ENCODE results near the gene PRKG1. TPM values are rescaled to one million over a fixed set of nuclear protein-coding genes. Genes with fewer than 3 reads are reported as not detected.

The PRKG1 gene
- polyA plus RNA-seq, 2 donors: 0.84 to 0.87 TPM

DNA sequence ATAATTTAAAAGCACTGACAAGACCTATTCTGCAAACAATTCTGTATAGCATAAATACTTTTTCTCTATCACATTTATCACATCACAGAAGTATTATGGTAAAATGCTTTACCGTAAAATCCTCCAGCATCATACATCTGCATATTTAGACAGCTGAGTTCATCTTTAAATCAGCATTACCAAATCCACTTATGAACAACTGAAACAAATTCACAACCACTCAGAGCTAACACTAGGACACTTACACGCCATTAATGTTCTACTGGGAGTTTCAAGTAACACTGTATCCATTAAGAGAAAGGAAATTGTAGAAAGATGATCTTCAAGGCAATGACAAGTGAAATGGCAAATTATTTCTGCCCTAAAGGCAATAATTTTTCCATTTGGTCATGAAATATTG is 1134.1 kb downstream of the PRKG1 start:
- H3K27me3 ChIP-seq (ENCODE audit: control insufficient read depth in 1 of 2, insufficient read depth in 2 of 2, low read length in 2 of 2): no peaks in the 10 kb centered on the region
- H3K4me1 ChIP-seq (ENCODE audit: control insufficient read depth in 2 of 2, insufficient read depth in 2 of 2, low read length in 1 of 2): no peaks in the 10 kb centered on the region
- H3K4me3 ChIP-seq (ENCODE audit: low read depth in 1 of 2, low read length in 2 of 2): no peak overlapping the region
- H3K36me3 ChIP-seq (ENCODE audit: control insufficient read depth in 2 of 2, insufficient read depth in 2 of 2, low read length in 1 of 2): no peaks in the 10 kb centered on the region
- no peaks in the 10 kb centered on the region for H3K9me3 ChIP-seq (ENCODE audit: control insufficient read depth in 2 of 2, insufficient read depth in 1 of 2, low read depth in 1 of 2, low read length in 1 of 2)
- no peak overlapping the region for H3K27ac ChIP-seq (ENCODE audit: low read depth in 2 of 2, low read length in 1 of 2)
- 87 to 92% methylated on average over 2 of the region's 2 CpGs for WGBS, 2 donors

DNA sequence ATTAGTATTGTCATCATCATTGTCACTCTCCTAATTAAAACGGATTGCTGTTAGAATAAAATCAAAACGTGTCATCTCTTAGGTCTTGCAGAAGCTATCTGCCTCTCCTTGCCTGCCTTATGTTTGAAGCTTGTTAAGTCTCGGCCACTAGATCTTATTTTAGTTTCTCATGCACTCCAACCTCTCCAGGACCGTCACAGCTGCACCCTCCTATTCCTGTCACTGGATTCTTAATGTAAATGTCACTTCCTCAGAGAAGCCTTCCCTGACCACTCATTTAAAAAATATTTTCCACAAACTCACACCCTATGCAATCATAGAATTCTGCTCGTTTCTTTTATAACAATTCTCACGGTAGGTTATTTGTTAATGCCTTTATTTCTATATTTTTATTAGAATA is 1135.9 kb downstream of the PRKG1 start:
- H3K27me3 ChIP-seq (ENCODE audit: control insufficient read depth in 1 of 2, insufficient read depth in 2 of 2, low read length in 2 of 2): no peaks in the 10 kb centered on the region

DNA sequence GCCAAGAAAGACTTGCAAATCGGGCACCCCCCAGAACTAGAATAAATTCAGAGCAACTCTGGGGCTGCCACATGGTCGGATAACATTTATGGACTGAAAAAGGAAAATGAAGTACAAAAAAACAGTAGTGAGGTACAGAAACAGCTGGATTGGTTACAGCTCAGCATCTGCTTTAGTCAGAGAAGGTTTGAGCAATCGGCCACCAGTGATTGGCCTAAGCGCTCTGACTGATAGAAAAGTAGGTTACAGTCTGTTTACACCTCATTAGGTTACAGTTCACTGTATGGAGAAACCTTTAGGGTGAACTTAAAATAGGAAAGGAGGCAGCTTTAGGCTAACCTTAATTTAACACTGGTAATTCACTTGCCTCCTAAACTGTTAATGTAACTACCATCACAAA is 1137.8 kb downstream of the PRKG1 start:
- Histone ChIP-seq H3K9me3 (ENCODE audit: control insufficient read depth in 2 of 2, insufficient read depth in 1 of 2, low read depth in 1 of 2, low read length in 1 of 2) (no peaks in the 10 kb centered on the region), H3K27ac (ENCODE audit: low read depth in 2 of 2, low read length in 1 of 2) (no peak overlapping the region), H3K36me3 (ENCODE audit: control insufficient read depth in 2 of 2, insufficient read depth in 2 of 2, low read length in 1 of 2) (no peaks in the 10 kb centered on the region), H3K4me3 (ENCODE audit: low read depth in 1 of 2, low read length in 2 of 2) (no peak overlapping the region), H3K4me1 (ENCODE audit: control insufficient read depth in 2 of 2, insufficient read depth in 2 of 2, low read length in 1 of 2) (no peaks in the 10 kb centered on the region), H3K27me3 (ENCODE audit: control insufficient read depth in 1 of 2, insufficient read depth in 2 of 2, low read length in 2 of 2) (no peaks in the 10 kb centered on the region)
- 69 to 83% methylated on average over 4 of the region's 4 CpGs for WGBS, 2 donors

More for the DNA sequence above, 1135.9 kb downstream of the PRKG1 start:
- H3K9me3 ChIP-seq (ENCODE audit: control insufficient read depth in 2 of 2, insufficient read depth in 1 of 2, low read depth in 1 of 2, low read length in 1 of 2): no peaks in the 10 kb centered on the region
- no peaks in the 10 kb centered on the region for H3K36me3 ChIP-seq (ENCODE audit: control insufficient read depth in 2 of 2, insufficient read depth in 2 of 2, low read length in 1 of 2)
- no peak overlapping the region for H3K27ac ChIP-seq (ENCODE audit: low read depth in 2 of 2, low read length in 1 of 2)
- H3K4me3 ChIP-seq (ENCODE audit: low read depth in 1 of 2, low read length in 2 of 2): no peak overlapping the region
- 77 to 84% methylated on average over 6 of the region's 6 CpGs for WGBS, 2 donors
- no peaks in the 10 kb centered on the region for H3K4me1 ChIP-seq (ENCODE audit: control insufficient read depth in 2 of 2, insufficient read depth in 2 of 2, low read length in 1 of 2)

DNA sequence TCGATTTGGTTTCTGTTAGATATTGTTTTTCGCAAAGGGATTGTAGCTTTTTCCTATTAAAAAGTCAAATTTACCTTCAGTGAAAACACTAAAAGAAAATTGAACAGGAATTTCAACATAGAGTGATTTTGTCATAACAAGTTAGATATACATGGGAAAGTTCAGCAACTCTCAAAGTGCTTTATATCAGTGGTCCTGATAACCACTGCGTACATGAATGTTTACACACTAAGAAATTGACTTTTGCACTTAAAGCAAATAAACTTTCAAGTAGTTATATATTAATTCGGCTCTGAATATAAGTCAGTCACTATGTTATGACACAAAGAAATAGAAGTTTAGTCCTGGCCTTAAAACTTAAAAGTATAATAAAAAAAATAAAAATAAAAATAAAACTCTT is 1138.5 kb downstream of the PRKG1 start:
- Histone ChIP-seq H3K9me3 (ENCODE audit: control insufficient read depth in 2 of 2, insufficient read depth in 1 of 2, low read depth in 1 of 2, low read length in 1 of 2) (no peaks in the 10 kb centered on the region), H3K27ac (ENCODE audit: low read depth in 2 of 2, low read length in 1 of 2) (no peak overlapping the region), H3K4me1 (ENCODE audit: control insufficient read depth in 2 of 2, insufficient read depth in 2 of 2, low read length in 1 of 2) (no peaks in the 10 kb centered on the region), H3K36me3 (ENCODE audit: control insufficient read depth in 2 of 2, insufficient read depth in 2 of 2, low read length in 1 of 2) (no peaks in the 10 kb centered on the region), H3K27me3 (ENCODE audit: control insufficient read depth in 1 of 2, insufficient read depth in 2 of 2, low read length in 2 of 2) (no peaks in the 10 kb centered on the region), H3K4me3 (ENCODE audit: low read depth in 1 of 2, low read length in 2 of 2) (no peak overlapping the region)
- WGBS, 2 donors: 59 to 81% methylated on average over 4 of the region's 4 CpGs

- H3K27ac ChIP-seq (ENCODE audit: low read depth in 2 of 2, low read length in 1 of 2): no peak overlapping the region
- H3K9me3 ChIP-seq (ENCODE audit: control insufficient read depth in 2 of 2, insufficient read depth in 1 of 2, low read depth in 1 of 2, low read length in 1 of 2): no peaks in the 10 kb centered on the region
- WGBS, 2 donors: 55 to 56% methylated on average over 3 of the region's 3 CpGs
- H3K4me1 ChIP-seq (ENCODE audit: control insufficient read depth in 2 of 2, insufficient read depth in 2 of 2, low read length in 1 of 2): no peaks in the 10 kb centered on the region
- no peaks in the 10 kb centered on the region for H3K36me3 ChIP-seq (ENCODE audit: control insufficient read depth in 2 of 2, insufficient read depth in 2 of 2, low read length in 1 of 2)
- H3K27me3 ChIP-seq (ENCODE audit: control insufficient read depth in 1 of 2, insufficient read depth in 2 of 2, low read length in 2 of 2): no peaks in the 10 kb centered on the region
- H3K4me3 ChIP-seq (ENCODE audit: low read depth in 1 of 2, low read length in 2 of 2): no peak overlapping the region
Measured at GRCh38 chr10:52213321-52213752, 1139.0 kb downstream of the PRKG1 start.

GRCh38 chr10:52215745-52216361 is 1141.6 kb downstream of the PRKG1 start:
- H3K9me3 ChIP-seq (ENCODE audit: control insufficient read depth in 2 of 2, insufficient read depth in 1 of 2, low read depth in 1 of 2, low read length in 1 of 2): no peaks in the 10 kb centered on the region
- H3K27me3 ChIP-seq (ENCODE audit: control insufficient read depth in 1 of 2, insufficient read depth in 2 of 2, low read length in 2 of 2): no peaks in the 10 kb centered on the region
- H3K4me3 ChIP-seq (ENCODE audit: low read depth in 1 of 2, low read length in 2 of 2): no peak overlapping the region
- no peaks in the 10 kb centered on the region for H3K4me1 ChIP-seq (ENCODE audit: control insufficient read depth in 2 of 2, insufficient read depth in 2 of 2, low read length in 1 of 2)
- H3K36me3 ChIP-seq (ENCODE audit: control insufficient read depth in 2 of 2, insufficient read depth in 2 of 2, low read length in 1 of 2): no peaks in the 10 kb centered on the region
- H3K27ac ChIP-seq (ENCODE audit: low read depth in 2 of 2, low read length in 1 of 2): no peak overlapping the region

- H3K4me3 ChIP-seq (ENCODE audit: low read depth in 1 of 2, low read length in 2 of 2): no peak overlapping the region
- no peaks in the 10 kb centered on the region for H3K27me3 ChIP-seq (ENCODE audit: control insufficient read depth in 1 of 2, insufficient read depth in 2 of 2, low read length in 2 of 2)
- no peak overlapping the region for H3K27ac ChIP-seq (ENCODE audit: low read depth in 2 of 2, low read length in 1 of 2)
- 49 to 50% methylated on average over 2 of the region's 2 CpGs for WGBS, 2 donors
- H3K4me1 ChIP-seq (ENCODE audit: control insufficient read depth in 2 of 2, insufficient read depth in 2 of 2, low read length in 1 of 2): no peaks in the 10 kb centered on the region
- no peaks in the 10 kb centered on the region for H3K36me3 ChIP-seq (ENCODE audit: control insufficient read depth in 2 of 2, insufficient read depth in 2 of 2, low read length in 1 of 2)
- no peaks in the 10 kb centered on the region for H3K9me3 ChIP-seq (ENCODE audit: control insufficient read depth in 2 of 2, insufficient read depth in 1 of 2, low read depth in 1 of 2, low read length in 1 of 2)
Measured at GRCh38 chr10:52216852-52217251, 1142.6 kb downstream of the PRKG1 start.

DNA sequence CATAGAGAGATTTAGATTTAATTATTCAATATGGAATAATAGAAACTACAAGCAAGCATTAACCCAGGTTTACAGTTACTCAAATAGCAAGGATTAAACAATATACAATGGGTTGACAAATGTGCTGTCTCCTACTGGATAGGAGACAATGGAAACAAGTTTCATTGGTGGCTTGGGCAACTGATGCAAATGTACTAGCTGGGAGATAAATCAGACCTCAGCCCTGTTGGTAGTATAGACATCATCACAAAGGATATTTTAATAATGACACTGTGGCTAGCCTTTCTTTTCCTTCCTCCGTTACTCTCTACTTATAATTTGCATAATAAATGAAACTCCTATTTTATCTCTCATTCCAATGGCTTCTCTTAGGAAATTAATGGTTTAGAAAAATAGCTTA is 1143.2 kb downstream of the PRKG1 start:
- no peaks in the 10 kb centered on the region for H3K9me3 ChIP-seq (ENCODE audit: control insufficient read depth in 2 of 2, insufficient read depth in 1 of 2, low read depth in 1 of 2, low read length in 1 of 2)
- no peak overlapping the region for H3K4me3 ChIP-seq (ENCODE audit: low read depth in 1 of 2, low read length in 2 of 2)
- no peaks in the 10 kb centered on the region for H3K36me3 ChIP-seq (ENCODE audit: control insufficient read depth in 2 of 2, insufficient read depth in 2 of 2, low read length in 1 of 2)
- no peak overlapping the region for H3K27ac ChIP-seq (ENCODE audit: low read depth in 2 of 2, low read length in 1 of 2)
- no peaks in the 10 kb centered on the region for H3K27me3 ChIP-seq (ENCODE audit: control insufficient read depth in 1 of 2, insufficient read depth in 2 of 2, low read length in 2 of 2)
- H3K4me1 ChIP-seq (ENCODE audit: control insufficient read depth in 2 of 2, insufficient read depth in 2 of 2, low read length in 1 of 2): no peaks in the 10 kb centered on the region
- 88 to 91% methylated on average over 1 of the region's 1 CpG for WGBS, 2 donors

DNA sequence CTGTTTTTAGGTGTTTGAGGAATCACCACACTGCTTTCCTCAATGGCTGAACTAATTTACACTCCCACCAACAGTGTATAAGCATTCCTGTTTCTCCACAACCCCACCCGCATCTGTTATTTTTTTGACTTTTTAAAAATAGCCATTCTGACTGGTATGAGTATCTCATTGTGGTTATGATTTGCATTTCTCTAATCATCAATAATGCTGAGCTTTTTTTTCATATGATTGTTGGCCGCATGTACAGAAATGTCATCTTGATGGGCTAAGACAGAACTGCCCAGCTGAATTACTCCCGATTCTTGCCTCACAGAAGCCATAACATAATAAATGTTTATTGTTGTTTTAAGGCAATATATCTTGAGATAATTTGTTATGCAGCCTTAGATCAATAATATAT is 1146.7 kb downstream of the PRKG1 start:
- no peak overlapping the region for H3K4me3 ChIP-seq (ENCODE audit: low read depth in 1 of 2, low read length in 2 of 2)
- WGBS, 2 donors: 86 to 94% methylated on average over 3 of the region's 3 CpGs
- H3K27ac ChIP-seq (ENCODE audit: low read depth in 2 of 2, low read length in 1 of 2): no peak overlapping the region
- no peaks in the 10 kb centered on the region for H3K4me1 ChIP-seq (ENCODE audit: control insufficient read depth in 2 of 2, insufficient read depth in 2 of 2, low read length in 1 of 2)
- no peaks in the 10 kb centered on the region for H3K36me3 ChIP-seq (ENCODE audit: control insufficient read depth in 2 of 2, insufficient read depth in 2 of 2, low read length in 1 of 2)
- H3K27me3 ChIP-seq (ENCODE audit: control insufficient read depth in 1 of 2, insufficient read depth in 2 of 2, low read length in 2 of 2): no peaks in the 10 kb centered on the region
- H3K9me3 ChIP-seq (ENCODE audit: control insufficient read depth in 2 of 2, insufficient read depth in 1 of 2, low read depth in 1 of 2, low read length in 1 of 2): no peaks in the 10 kb centered on the region

DNA sequence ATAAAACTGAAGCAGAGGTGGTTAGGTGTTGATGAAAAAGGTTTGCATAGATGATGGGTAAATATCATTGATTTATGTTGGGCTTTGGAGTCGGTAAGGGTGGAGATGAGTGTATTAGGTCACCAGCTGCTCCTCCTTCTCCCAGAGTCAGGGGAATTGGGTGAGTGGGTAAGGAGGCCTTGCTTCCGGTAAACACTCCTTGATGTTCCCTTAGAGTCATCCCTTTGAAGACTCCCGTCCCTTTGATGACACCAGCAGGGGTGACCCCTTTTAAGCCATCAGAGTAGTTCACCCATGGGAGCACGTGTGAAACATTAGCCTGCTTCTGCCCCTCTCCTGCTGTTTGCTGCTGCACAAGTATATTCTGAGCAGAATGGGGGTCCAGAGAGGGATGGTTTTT is 1147.6 kb downstream of the PRKG1 start:
- WGBS, 2 donors: 73 to 75% methylated on average over 4 of the region's 4 CpGs
- Histone ChIP-seq H3K36me3 (ENCODE audit: control insufficient read depth in 2 of 2, insufficient read depth in 2 of 2, low read length in 1 of 2) (no peaks in the 10 kb centered on the region), H3K4me3 (ENCODE audit: low read depth in 1 of 2, low read length in 2 of 2) (no peak overlapping the region), H3K4me1 (ENCODE audit: control insufficient read depth in 2 of 2, insufficient read depth in 2 of 2, low read length in 1 of 2) (no peaks in the 10 kb centered on the region), H3K9me3 (ENCODE audit: control insufficient read depth in 2 of 2, insufficient read depth in 1 of 2, low read depth in 1 of 2, low read length in 1 of 2) (no peaks in the 10 kb centered on the region), H3K27me3 (ENCODE audit: control insufficient read depth in 1 of 2, insufficient read depth in 2 of 2, low read length in 2 of 2) (no peaks in the 10 kb centered on the region), H3K27ac (ENCODE audit: low read depth in 2 of 2, low read length in 1 of 2) (no peak overlapping the region)

All from esophagus (tissue), 2 donors.